Measurements from ENCODE around the gene PLCL1.

DNA sequence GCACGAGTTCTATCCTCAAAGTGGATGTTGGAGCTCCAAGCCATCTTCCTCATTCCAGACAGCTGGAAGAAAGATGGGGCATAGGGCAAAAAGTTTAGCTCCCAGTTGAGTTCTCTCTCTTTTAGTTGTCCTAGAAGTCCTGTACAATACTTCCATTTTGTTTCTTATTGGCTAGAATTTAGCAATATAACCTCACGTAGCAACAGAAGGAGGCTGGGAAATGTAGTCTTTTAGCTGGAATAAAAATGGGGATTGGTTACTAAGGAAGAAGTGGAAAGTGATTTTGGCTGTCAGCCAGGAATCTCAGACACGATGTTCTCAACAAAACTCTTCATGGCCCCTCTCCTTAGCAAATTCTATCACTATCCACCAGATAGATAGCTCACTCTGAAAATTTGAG is 79.9 kb downstream of the PLCL1 start:
- TF ChIP-seq, protein P1, sequence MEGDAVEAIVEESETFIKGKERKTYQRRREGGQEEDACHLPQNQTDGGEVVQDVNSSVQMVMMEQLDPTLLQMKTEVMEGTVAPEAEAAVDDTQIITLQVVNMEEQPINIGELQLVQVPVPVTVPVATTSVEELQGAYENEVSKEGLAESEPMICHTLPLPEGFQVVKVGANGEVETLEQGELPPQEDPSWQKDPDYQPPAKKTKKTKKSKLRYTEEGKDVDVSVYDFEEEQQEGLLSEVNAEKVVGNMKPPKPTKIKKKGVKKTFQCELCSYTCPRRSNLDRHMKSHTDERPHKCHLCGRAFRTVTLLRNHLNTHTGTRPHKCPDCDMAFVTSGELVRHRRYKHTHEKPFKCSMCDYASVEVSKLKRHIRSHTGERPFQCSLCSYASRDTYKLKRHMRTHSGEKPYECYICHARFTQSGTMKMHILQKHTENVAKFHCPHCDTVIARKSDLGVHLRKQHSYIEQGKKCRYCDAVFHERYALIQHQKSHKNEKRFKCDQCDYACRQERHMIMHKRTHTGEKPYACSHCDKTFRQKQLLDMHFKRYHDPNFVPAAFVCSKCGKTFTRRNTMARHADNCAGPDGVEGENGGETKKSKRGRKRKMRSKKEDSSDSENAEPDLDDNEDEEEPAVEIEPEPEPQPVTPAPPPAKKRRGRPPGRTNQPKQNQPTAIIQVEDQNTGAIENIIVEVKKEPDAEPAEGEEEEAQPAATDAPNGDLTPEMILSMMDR (IDR thresholded peaks at IDR 0.05; ENCODE audit: low read depth, low read length): no peak
- TF ChIP-seq MAX (IDR thresholded peaks at IDR 0.05; ENCODE audit: low read depth, low read length): no peak
